ENCODE data around the gene STAC3.

Gene STAC3

DNA sequence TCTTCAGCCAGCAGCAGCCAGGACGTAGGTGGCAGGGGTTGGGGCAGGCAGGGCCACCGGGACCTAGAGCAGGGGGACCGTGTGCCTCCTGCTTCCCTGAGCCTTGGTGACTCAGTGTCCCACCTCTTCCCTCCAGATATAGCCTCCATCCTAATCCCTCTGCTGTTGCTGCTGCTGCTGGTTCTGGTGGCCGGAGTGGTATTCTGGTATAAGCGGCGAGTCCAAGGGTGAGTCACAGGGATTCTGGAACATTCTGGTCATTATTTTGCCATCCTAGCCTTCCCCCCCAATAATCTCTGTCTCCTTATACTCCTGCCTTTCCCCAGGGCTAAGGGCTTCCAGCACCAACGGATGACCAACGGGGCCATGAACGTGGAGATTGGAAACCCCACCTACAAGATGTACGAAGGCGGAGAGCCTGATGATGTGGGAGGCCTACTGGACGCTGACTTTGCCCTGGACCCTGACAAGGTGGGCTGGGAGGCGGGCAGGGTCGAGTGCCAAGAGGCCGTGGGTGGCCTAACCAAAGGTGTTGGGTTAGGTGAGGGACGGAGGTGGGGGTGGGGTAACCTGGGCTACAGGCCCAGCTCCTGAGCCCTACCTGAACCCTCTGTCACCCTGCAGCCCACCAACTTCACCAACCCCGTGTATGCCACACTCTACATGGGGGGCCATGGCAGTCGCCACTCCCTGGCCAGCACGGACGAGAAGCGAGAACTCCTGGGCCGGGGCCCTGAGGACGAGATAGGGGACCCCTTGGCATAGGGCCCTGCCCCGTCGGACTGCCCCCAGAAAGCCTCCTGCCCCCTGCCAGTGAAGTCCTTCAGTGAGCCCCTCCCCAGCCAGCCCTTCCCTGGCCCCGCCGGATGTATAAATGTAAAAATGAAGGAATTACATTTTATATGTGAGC lies 38.9 kb downstream of the STAC3 start:
- TF ChIP-seq, protein P1, sequence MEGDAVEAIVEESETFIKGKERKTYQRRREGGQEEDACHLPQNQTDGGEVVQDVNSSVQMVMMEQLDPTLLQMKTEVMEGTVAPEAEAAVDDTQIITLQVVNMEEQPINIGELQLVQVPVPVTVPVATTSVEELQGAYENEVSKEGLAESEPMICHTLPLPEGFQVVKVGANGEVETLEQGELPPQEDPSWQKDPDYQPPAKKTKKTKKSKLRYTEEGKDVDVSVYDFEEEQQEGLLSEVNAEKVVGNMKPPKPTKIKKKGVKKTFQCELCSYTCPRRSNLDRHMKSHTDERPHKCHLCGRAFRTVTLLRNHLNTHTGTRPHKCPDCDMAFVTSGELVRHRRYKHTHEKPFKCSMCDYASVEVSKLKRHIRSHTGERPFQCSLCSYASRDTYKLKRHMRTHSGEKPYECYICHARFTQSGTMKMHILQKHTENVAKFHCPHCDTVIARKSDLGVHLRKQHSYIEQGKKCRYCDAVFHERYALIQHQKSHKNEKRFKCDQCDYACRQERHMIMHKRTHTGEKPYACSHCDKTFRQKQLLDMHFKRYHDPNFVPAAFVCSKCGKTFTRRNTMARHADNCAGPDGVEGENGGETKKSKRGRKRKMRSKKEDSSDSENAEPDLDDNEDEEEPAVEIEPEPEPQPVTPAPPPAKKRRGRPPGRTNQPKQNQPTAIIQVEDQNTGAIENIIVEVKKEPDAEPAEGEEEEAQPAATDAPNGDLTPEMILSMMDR (conservative IDR thresholded peaks at IDR 0.05; ENCODE audit: low read depth, low read length), result no peak

DNA sequence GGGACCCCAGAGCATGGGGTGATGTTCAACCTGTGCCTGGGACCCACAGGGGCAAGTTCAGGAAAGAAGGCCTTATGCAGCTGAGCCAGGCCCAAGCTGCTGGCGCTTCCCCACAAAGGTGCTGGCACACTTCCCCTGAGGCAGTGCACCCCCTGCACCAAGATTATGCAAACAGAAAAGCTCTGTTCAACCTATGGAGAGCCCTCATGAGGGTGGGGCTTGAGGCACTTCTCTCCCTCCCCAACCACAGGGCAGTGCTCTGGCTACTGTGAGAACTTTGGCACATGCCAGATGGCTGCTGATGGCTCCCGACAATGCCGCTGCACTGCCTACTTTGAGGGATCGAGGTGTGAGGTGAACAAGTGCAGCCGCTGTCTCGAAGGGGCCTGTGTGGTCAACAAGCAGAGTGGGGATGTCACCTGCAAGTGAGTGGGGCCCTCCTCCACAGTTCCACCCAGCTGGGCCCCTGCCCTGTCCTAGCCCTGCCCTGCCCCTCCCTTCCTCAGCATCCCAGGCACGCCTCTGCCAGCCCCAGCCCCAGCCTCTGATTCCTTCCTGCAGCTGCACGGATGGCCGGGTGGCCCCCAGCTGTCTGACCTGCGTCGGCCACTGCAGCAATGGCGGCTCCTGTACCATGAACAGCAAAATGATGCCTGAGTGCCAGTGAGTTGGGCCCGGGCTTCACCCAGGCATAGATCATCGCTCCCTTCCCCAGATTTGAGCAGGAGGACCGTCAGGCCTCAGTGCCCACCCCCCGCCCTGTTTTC lies 39.9 kb downstream of the STAC3 start:
- H3K4me3 ChIP-seq (ENCODE audit: low read length), result no peak overlapping the region
- no peak for DNase-seq (ENCODE audit: low read depth)
- TF ChIP-seq, protein P1 (conservative IDR thresholded peaks at IDR 0.05; ENCODE audit: low read depth, low read length), result no peak

More for the DNA sequence above, 38.9 kb downstream of the STAC3 start:
- no peak overlapping the region for H3K4me3 ChIP-seq (ENCODE audit: low read length)
- DNase-seq (ENCODE audit: low read depth), result no peak

DNA sequence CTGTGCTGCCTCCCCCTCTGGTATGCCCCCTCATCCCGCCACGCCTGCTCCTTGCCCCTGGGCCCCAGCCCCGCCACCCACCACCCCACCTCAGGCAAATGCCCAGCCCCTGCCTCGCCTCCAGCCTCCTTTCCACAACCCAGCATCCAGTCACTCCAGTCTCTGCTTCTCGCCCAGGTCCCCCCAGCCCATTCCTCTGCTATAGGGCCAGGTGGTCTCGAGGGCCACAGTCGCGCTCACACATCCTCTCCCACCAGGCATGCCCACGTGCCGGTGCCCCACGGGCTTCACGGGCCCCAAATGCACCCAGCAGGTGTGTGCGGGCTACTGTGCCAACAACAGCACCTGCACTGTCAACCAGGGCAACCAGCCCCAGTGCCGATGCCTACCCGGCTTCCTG lies 40.5 kb downstream of the STAC3 start:
- DNase-seq (ENCODE audit: low read depth), result no peak
- no peak overlapping the region for H3K4me3 ChIP-seq (ENCODE audit: low read length)
- TF ChIP-seq, protein P1 (conservative IDR thresholded peaks at IDR 0.05; ENCODE audit: low read depth, low read length), result no peak

DNA sequence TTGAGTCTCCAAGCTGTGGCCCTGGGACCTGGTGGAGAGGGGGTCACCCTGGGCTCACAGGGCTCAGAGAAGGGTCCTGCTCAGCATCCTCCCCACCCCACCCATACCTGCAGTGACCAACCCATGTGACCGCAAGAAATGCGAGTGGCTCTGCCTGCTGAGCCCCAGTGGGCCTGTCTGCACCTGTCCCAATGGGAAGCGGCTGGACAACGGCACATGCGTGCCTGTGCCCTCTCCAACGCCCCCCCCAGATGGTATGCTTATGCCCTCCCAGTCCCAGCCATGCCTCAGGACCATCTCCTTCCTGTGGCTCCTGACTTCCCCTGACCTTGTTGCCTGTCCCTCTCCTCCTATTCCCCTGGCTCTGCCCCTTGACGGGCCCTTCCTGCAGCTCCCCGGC lies 41.1 kb downstream of the STAC3 start:
- no peak for DNase-seq (ENCODE audit: low read depth)
- no peak overlapping the region for H3K4me3 ChIP-seq (ENCODE audit: low read length)
- TF ChIP-seq, protein P1 (conservative IDR thresholded peaks at IDR 0.05; ENCODE audit: low read depth, low read length), result no peak

DNA sequence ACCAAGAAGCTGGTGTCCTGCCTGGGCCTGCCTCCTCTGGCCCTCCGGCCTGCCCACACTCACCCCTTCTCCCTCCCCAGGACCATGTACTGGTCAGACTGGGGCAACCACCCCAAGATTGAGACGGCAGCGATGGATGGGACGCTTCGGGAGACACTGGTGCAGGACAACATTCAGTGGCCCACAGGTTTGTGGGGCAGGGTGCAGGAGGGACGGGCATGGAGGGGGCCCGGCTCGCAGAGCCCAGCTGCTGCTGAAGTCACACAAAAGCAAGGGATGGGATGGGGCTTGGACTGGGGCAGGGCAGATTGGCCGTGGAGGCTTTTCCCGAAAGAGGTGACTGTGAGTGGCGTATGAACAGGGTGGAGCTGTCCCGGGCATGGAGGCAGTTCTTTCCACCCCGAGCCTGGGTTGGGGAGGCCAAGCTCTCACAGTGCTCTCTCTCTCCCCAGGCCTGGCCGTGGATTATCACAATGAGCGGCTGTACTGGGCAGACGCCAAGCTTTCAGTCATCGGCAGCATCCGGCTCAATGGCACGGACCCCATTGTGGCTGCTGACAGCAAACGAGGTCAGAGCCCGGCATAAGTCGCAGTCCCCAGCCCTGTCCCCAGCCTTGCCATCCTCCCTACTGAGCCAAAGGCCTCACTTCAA lies 42.2 kb downstream of the STAC3 start:
- TF ChIP-seq, protein P1 (conservative IDR thresholded peaks at IDR 0.05; ENCODE audit: low read depth, low read length), result no peak
- no peak for DNase-seq (ENCODE audit: low read depth)
- H3K4me3 ChIP-seq (ENCODE audit: low read length), result no peak overlapping the region

DNA sequence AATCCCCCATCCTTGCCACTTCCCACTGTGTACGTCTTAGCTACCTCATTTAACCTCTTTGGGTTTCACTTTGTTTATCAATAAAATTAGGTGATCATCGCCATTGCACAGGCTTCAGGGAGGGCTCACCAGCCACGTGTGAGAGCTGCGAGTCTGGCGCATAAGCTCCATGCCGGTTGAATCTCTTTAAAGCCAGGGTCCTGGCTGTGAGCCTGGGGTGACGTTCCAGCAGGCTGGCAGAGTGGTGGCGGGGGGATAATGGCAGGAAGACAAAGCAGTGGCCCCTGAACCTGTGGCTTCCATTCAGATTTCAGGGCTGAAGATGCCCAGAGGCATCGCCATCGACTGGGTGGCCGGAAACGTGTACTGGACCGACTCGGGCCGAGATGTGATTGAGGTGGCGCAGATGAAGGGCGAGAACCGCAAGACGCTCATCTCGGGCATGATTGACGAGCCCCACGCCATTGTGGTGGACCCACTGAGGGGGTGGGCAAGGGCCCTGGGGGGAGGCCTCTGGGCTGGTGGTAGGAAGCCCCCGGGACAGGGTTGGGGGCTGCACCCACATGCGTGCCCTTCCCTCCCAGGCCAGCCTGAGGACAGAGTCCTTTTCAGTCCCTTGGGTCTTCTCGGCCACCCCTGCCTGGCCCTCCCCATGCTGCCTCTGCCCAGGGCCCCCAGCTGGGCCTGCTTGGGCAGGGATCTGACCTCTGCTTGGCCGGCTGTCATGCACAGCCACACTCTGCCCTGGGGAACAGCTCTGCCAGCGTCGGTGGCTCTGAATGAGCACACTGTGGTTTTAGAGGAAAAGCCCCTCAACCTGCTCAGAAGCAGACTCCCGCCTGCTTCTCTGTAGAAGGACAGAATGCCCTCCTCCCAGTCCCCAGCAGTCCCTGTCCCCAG lies 43.0 kb downstream of the STAC3 start:
- no peak overlapping the region for H3K4me3 ChIP-seq (ENCODE audit: low read length)
- TF ChIP-seq, protein P1 (conservative IDR thresholded peaks at IDR 0.05; ENCODE audit: low read depth, low read length), result no peak
- DNase-seq (ENCODE audit: low read depth), result no peak
